HG03520 (cell line): Measurements from ENCODE around the gene EPAS1.

ENCODE experiments used
- ATAC-seq: cut with Tn5 transposase; IDR thresholded peaks from one replicate; pipeline ENCODE4 v1.9.1; 2021; ENCODE audit warnings: mild to moderate bottlenecking, moderate library complexity; ENCODE audit not compliant: unreplicated experiment

The EPAS1 gene

DNA sequence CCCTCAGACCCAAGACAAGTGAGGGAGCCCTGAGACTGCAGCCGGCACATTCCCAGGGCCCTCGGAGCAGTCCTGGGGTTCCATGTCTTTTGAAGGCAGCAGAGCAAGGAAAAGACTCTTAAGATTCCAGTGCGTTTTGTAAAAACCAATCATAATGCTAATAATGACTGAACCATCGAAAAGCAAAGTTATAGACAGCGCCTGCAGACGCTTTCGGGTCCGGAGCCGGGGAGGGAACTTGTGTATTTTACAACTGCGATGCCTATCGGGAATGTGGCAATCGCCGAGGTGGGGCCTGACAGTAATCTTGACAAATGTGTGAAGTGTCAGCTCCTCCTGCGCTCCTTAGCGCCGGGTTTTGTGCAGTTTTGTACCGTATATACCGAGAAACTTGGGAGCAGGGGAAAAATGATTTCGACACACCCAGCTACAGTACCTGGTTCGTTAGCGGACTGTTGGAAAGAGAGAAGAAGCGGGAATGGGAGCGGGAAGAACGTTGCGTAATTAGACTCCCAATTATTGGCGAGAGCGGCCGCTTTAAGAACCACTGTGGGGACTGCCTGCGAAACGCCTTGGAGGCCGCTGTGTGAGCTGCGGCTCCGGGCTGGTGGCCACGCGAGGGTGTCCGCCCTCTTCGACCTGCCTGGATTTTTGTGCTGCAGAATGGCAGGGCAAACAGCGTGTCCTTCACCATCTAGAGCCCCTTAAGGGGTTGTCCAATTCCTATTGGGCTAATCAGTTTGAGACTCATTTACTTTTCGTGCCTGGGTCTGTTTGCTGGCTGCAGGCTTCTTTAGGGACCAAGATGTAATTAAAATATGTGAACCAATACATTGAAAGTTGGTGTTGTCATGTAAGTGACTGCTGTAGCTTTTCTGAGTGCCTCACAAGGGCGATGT is 2.4 kb downstream of the EPAS1 start:
- no peak for ATAC-seq

DNA sequence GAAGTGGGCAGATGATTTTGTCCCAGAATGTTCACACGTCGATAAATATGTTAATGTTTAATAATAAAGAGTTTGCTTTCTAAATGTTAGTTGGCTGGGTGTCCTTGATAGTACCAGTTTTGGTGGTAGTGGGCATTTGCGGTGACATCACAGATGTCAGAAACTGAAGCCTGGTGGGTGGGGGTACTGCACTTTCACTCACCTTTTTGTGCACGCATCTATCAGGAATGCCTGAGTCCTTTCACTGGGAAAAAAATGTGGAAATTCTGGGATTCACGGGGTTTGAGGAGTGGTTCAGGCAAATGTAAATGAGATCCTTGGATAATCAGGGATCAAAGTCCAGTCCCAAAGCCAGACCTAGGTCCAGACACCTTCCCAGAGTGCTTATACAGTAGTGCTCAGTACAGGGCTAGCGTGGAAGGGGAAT is 3.2 kb downstream of the EPAS1 start:
- no peak for ATAC-seq

DNA sequence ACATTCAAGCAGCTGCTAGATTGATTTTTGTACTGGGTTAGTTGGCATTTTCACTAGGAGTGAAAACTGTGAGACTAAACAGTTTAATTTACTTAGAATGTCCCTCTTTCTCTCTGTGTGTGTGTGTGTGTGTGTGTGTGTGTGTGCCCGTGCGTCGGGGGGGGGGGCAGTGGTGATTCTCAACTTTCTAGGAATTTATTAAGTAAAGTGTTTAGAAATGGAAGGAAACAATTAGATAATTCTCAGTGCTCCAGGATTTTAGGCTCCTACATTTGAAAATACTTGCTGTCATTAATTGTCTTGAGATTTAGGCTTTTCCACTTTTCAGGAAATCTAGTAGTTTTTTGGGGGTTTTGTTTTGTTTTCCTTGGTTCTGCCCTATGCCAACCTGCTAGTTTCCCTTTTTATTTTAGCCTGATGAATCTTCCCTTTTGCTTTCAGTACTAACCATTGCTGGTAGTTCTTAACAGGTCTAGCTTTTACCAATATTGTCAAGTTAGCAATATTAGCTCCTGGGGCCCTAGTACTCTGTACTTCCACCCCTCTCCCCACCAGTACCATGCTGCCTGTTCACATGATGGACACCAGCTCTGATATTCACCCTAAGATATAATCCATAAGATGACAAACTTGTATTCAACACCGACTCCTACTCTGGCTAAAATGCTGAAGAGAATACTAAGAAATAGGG is 4.9 kb downstream of the EPAS1 start:
- ATAC-seq, result no peak

DNA sequence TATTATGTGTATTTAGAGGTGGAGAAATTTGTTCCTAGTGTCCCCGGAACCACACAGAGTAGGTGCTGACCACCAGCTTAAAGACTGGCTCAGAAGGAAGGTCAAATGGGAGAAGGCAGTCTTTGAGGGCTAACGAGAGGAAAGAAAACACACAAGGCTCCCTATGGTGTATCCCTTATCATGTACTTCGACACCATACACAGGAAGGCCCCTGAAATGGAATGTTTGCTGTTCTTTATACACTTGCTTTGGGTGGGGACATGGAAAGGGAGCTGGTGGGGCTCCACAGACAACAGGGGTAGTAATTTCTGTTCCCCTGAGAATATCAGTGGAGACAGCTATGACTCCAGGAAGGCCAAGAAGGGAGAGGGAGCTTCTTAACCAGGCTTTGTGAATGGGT is 6.0 kb downstream of the EPAS1 start:
- no peak for ATAC-seq

DNA sequence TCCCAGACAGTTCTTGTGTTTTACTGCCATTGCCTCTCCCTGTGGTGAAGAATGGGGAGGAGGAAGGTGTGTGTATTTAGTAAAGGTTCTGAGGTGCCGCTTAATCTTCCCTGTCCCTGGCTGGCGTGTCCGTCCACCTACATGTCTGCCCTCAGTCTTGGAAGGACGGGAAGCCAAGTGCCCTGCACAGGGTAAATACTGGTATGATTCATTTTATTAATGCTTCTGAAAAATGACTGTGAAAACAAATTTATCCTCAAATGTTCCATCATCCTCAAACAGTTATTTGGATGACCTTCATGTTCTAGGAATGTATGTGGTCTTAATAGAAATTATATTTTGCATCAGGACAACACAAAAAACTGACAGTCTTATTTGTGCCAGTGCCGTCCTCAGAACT is 6.6 kb downstream of the EPAS1 start:
- ATAC-seq, result no peak

DNA sequence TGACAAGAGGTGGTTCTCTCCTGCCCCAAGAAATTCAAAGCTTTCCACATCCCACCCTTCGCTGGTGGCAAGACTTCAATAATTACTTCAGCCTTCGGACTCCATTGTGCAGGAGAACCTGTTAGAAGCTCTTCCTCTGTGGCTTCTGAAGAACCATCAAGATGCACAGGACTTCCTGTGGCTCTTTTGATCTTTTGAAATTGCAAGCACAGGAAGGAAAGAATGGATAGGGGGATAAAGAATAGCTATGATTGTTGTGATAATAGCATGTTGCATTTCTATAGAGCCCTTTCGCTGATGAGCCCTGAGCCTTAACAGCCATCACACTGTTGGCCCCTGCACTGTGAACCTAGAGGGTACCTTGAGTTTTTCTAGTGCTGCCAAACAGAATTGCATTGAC is 7.4 kb downstream of the EPAS1 start:
- ATAC-seq, result no peak

DNA sequence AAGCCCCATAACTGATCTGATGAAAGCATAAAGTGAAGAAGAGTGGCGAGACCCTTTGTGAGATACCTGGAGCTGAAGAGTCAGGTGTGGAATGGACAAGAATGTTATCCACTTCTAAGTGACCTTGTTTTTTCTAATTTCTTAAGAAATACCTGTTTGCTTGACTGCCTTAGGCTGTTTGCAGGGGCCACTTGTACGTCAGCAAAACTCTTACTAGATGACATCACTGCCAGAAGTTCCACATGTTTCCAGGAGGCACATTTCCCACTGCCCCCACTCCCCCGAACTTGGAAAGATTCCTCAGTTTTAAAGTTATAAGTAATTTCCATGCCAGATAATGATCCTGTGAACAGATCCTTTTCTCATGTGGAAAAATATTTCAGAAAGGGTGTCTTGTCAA is 8.0 kb downstream of the EPAS1 start:
- ATAC-seq, result no peak

DNA sequence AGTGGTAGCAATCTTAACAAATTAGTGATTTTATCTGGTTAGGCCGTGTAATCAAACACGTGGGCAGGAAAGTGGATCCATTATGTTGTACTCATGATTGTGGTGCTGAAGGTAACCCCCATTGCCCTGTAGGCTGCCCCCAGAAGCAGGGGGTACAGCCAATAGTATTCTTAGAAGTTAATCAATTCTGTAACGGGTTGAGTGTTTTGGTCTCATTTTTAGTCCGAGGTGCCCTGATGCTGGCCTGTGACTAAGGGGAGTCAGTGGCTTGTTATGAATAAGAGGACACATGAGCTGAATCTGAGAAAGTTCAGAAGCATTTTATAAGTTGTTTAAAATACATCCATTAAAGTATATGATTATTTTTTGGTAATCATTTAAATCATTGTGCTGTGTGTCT is 8.6 kb downstream of the EPAS1 start:
- no peak for ATAC-seq

DNA sequence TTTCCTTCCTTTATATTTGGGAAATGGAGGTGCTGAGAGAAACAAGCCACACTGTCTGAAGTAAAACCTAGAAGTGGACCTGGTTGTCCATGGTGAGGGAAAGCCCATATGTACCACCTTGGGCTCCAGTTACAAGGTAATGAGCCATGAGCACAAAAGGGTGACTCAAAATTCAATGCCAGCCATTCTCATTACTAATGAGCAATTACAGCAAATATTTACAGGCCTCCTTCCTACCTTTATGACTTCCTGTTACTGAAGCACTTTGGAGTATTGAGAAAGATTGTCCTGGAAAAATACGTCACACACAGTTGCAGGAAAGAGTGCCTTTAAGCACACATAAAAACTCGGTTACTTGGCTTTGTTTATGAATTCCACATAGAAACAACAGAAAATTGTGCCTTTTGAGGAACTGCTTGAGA is 9.1 kb downstream of the EPAS1 start:
- no peak for ATAC-seq

DNA sequence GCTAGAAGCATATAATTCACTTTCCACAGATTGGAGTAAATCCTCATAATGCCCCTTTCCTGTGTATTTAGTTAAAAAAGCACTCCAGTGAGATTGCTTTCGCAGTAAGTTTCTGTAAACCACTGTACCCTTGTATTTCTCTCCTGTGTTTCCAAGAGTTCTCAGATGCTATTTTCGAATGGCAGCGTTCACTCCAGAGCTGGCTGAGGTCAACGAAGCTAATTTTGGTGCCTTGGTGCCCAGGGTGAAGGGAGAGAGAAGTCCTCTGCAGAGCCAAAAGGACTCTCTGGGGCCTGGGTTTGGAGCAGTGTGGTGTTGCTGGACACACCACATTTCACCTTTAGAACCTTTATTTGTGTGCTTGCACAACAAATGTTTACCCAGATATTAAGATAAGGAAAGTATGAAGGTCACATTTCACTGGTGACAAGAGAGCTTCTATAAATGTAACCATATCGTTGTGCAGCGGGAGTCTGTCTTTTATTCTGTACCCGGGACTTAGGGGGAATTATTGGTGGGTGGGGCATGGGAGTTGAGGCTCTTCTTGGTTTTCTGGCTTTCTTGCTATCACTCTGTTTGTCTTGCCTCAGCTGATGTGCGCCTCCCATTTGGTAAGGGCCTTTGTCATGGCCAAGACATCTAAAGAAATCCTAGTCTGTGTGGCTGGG is 9.9 kb downstream of the EPAS1 start:
- ATAC-seq, result no peak

DNA sequence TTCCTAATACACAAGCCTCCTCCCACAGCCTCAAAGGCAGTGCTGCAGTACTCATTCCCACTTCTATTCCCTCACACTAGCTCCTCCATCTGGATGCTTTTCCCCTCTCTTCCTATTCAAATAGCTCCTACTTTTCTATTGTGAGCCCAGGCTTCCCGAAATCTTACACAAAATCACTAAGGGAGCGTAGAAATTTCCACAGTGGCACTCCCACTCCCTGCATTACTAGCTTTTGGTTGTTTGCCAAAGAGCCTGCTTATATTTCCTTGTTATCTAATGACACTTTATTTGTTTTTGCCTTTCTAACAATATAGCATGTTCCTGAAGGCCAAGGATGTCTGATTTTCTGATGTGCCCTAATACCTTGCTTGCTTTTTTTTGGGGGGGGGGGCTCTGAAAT is 10.9 kb downstream of the EPAS1 start:
- ATAC-seq, result no peak

DNA sequence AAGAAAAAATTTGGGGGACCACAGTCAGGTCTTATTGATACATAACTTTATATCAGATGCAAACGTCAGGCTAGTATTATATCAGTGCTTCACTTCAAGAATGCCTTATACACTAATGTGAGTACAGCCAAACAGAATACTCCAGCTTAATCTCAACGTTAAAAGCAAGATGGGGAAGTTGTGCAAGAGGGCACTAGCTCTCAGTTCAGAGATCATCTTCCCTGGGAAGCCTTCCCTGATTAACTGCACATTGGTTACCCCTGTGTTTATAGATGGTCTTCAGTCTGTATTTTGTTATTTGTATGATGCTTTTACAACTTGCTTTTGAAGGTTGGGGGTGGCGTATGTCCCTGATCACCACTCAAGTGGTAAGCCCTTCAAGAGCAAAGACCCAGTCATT is 11.4 kb downstream of the EPAS1 start:
- ATAC-seq, result no peak

DNA sequence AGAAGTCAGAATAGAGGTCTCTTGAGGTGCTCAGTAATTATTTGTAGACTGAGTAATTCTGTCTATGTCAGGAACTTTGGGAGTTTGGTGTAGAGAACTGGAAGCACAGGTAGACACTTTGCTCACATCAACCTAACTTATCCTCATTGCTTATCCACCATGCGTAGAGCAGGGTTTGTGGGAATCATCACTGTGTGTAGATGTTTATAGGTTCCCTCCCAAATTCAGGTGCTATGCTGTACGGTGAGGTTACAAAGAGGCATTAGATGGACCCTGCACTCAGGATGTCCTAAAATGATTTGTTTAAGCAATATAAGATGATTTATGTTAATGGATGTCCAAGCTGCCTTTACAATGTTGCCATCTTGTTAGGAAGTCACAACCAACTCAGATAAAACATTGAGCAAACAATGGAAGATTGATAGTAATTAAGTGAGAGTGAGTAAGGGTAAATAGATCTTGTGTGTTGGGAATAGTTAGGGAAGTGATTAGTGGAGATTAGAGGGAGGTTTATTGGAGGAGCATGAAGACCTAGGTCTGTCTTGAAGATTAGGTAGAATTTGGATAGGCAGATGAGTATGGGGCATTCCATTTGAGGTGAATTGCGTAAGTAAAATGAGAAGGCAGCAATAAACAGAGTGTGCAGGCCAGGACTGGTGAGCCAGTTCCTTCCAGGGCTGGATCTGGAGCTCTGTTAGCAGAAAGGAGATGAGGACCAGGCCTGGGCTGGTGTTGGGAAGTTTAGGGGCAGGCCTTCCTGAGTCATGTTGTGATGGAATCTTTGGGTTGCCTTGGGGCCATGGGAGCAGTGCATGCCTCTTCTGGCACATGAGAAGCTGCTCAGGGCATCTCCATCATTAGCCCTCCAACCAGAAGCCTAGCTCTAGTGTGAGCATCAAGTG is 12.1 kb downstream of the EPAS1 start:
- no peak for ATAC-seq

DNA sequence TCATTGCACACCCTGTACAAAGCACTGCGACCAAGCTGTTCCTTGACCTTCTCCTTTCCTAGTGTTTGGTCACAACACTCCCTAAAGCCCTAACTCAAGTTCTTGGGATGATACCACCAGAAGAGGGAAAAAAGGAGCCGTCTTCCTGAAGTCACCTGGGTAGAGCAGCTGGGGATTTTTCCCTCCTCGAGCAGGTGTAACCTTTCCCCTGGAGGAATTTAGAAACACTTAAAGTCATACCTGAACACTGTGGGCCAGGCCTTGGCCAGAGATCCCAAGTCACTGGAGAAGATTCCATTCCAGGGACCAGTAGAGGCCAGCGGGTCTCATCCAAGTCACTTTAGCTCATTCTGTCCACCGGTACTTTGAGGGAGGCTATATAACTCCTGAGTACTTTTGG is 13.2 kb downstream of the EPAS1 start:
- no peak for ATAC-seq

DNA sequence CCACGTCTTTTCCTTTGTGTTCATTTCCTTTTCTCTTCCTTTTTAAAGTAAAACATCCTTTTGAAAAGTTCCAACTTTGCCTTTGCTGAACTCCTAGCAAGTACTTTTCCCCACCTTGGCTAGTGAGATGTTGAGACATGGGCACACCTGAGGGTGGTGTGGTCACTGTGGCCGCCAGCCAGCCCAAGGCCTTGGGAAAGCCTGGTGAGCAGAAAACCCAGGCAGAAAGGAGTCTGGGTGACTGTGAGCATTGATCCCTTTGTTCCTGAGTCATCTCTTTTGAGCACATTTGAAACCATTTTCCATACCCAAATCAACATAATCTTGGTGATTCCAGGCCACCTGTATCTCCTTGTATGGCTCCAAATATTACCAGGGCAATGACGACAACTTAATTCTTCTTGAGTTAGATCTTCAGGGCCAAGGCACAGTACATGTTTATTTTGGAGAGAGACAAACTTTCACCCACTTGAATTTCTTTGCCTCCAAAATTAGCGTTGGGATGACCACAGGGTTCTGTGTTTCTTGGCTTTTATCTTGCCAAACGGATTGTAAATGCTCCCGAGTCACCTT is 14.5 kb downstream of the EPAS1 start:
- ATAC-seq, result no peak

DNA sequence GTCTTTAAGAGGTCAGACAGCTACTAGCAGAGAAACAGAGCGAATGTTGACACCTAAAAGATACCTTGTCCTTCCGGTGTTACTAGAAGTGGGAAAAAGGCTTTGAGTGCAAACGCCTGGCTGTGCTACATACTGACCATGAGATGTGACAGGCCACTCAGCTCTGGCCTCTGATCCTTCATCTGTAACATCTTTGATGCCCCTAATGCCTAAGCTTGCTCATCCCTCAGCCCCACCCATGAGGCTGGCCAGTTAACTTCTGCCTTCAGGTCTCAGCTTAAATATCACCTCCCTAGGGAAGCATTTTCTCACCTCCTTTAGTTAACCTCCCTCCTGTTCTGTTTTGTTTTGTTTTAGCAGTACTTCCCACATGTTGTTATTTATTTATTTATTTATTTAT is 15.9 kb downstream of the EPAS1 start:
- no peak for ATAC-seq

DNA sequence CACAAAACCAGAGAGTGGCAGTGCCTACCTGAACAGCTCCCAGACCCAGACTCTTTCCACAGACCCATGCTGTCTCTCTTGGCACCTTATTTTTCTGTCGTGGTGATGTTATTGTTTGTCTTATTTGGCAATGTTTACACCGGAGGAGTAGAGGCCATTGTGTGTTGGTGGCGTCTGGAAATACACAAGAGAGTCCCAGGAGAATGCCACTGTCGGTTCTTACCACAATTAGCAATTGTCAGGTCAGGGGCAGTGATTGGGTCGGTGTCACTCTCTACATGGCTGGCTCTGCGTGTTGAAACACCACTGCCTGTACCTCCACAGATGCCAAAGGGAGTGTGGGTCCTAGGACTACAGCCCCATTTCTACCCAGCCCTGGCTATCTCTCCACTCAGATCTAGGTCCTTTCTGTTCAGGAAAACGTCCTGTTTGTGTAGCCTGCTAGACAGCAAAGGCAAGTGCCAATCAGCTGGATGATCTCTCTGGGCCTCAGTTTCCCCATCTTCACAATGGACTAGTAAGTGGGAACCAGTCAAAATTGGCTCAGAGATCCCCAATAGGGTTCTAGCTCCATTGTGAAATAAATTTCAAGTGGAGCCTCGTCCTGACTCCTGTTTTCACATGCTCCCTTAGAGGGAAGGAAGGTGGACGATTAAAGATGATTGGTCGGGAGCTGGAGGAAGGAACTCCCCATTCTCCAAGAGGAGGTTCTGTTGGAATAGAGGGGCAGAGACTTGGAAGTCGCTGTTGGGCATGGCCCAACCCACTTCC is 17.0 kb downstream of the EPAS1 start:
- no peak for ATAC-seq

DNA sequence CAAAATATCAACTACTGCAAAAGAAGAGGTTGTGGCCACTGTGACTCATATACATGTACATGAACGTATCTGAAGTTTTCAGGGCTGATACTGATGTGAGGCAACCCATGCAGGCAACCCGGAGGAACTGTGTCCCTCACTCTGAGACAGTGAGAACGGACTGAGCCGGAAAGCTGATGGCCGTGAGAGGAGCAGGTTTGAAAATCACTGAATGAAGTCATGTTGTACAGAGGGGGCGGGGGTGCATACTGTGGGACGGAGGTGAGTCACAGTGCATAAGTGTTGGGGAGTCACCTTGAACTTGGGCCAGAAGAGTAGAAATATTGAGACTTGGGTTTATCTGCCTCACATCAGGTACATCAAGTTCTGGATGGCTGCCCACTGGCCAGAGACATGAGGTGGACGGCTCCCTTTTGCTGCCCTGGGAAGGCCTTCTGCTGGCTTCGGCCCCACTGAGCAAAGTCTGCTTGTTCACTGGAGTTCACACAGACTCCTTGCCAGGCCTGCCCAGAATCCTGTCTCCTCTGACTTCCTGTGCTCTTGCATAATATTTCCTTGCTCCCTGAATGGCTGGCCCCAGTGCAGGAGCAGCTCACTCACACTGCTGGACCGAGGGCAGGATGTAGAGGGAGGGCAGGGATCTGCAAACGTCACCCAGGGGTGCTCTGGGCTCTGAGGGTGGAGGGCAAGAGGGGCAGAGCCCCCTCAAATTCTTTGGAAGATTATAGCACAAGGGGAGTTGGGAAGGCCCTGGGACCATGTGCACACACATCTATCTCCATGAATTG is 18.1 kb downstream of the EPAS1 start:
- no peak for ATAC-seq

DNA sequence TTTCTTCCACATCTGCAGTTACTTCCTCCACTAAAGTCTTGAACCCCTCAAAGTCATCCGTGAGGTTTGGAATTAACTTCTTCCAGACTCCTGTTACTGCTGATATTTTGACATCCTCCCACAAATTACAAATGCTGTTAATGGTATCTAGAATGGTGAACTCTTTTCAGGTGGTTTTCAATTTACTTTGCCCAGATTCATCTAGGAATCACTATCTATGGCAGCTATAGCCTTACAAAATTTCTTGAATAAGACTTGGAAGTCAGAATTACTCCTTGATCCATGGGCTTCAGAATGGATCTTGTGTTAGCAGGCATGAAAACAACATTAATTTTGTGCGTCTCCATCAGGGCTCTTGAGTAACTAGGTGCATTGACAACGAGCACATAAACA is 19.9 kb downstream of the EPAS1 start:
- no peak for ATAC-seq
